ENCODE data around the gene PLA2G6. TPM values are rescaled to one million over a fixed set of nuclear protein-coding genes. Genes with fewer than 3 reads are reported as not detected.

Gene PLA2G6
- total RNA-seq, 2 donors from 2014 or later, result 24.1 to 38.5 TPM

DNA sequence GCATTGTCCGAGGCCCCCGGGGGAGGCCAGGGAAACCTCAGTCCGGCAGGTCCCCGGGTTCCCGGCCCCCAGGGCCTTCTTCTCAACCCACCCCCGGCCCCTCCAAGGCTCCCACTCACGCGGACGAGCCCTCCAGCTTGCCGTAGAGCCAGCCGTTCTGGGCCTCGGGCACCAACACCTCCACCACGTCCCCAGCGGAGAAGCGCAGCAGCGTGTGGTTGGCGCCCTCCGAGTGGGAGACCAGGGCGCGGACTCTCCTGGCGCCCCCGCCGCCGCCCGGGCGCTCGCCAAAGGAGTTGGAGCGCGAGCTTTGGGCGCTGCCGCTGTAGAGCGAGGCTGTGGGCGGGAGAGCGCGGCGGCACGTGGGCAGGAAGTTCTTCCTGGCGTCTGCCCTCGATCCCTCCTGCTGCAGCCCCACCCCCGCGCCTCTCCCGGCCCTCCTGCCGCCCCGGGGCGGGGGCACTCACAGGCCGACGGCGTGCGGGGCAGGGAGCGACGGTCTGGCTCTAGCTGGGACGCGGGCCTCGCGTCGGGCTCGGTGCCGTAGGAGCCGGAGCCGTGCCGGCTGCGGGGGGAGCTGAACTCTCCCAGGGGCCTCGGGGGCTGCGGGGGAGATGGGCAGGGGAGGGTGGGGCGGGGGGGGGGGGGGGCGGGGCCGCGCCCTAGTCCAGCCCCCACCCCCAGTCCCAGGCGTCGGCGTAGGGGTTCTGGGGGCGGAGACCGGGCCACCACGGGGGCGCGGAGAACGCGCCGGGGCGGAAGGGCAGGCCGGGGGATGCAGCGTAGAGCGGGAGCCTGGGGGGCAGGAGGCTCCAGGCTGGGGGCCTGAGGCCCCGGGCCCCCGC lies 92.8 kb downstream of the PLA2G6 start:
- H3K36me3 ChIP-seq, result no peaks in the 10 kb centered on the region
- intact Hi-C loops (cut with DNase I), result no loop called here

DNA sequence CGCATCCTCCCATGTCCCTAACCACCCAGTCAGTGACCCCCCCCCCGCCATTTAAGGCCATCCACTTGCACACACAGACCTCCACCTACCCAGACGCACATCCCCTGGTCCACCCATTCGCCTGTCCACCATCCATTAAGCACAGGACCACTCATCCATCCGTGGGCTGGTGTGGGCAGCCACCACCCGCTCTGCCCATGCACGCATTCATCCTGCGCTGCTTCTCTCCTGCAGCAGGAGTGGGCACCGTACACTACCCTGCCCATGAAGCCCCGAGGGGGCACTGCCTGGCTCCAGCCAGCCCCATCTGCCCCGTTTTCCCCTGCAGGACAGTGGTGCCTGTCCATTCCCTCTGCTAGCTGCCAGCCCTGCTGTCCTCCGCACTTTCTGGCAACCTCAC lies 93.8 kb downstream of the PLA2G6 start:
- Histone ChIP-seq H3K9ac (ENCODE audit: low read depth in 2 of 2, low read length in 2 of 2) (no peak overlapping the region), H3K4me3 (no peak overlapping the region), H3K27ac (no peak overlapping the region), H3K36me3 (no peaks in the 10 kb centered on the region), H3K4me1 (no peaks in the 10 kb centered on the region), H3K9me3 (no peaks in the 10 kb centered on the region), H3K27me3 (peaks cover under 1% of the 10 kb centered on the region)
- intact Hi-C loops (cut with DNase I), result no loop called here
- DNase-seq, result no peak
- TF ChIP-seq, protein P1, sequence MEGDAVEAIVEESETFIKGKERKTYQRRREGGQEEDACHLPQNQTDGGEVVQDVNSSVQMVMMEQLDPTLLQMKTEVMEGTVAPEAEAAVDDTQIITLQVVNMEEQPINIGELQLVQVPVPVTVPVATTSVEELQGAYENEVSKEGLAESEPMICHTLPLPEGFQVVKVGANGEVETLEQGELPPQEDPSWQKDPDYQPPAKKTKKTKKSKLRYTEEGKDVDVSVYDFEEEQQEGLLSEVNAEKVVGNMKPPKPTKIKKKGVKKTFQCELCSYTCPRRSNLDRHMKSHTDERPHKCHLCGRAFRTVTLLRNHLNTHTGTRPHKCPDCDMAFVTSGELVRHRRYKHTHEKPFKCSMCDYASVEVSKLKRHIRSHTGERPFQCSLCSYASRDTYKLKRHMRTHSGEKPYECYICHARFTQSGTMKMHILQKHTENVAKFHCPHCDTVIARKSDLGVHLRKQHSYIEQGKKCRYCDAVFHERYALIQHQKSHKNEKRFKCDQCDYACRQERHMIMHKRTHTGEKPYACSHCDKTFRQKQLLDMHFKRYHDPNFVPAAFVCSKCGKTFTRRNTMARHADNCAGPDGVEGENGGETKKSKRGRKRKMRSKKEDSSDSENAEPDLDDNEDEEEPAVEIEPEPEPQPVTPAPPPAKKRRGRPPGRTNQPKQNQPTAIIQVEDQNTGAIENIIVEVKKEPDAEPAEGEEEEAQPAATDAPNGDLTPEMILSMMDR (IDR thresholded peaks at IDR 0.05), result no peak

More for the DNA sequence above, 92.8 kb downstream of the PLA2G6 start:
- Histone ChIP-seq H3K4me3 (no peak overlapping the region), H3K9me3 (no peaks in the 10 kb centered on the region), H3K9ac (ENCODE audit: low read depth in 2 of 2, low read length in 2 of 2) (no peak overlapping the region), H3K4me1 (no peaks in the 10 kb centered on the region), H3K27ac (no peak overlapping the region), H3K27me3 (no peaks in the 10 kb centered on the region)
- TF ChIP-seq, protein P1 (IDR thresholded peaks at IDR 0.05), result no peak
- DNase-seq, result no peak

DNA sequence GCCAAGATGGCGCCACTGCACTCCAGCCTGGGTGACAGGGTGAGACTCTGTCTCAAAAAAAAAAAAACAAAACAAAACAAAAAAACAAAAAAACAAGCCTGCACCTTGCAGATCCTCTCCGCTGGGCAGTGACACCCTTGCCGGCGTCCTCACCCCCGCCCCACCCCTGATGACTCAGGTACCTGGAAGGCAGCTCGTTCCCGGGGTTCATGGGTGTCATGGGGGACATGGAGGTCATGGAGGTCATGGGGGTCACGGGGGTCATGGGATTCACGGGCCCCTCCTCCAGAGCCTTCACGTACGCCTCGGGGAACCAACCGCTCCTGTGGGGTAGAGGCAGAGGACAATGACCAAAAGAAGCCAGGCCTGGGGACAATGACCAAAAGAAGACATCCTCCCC lies 94.7 kb downstream of the PLA2G6 start:
- peaks cover 9% of the 10 kb centered on the region for H3K27me3 ChIP-seq
- no peak for DNase-seq
- intact Hi-C loops (cut with DNase I), result no loop called here

DNA sequence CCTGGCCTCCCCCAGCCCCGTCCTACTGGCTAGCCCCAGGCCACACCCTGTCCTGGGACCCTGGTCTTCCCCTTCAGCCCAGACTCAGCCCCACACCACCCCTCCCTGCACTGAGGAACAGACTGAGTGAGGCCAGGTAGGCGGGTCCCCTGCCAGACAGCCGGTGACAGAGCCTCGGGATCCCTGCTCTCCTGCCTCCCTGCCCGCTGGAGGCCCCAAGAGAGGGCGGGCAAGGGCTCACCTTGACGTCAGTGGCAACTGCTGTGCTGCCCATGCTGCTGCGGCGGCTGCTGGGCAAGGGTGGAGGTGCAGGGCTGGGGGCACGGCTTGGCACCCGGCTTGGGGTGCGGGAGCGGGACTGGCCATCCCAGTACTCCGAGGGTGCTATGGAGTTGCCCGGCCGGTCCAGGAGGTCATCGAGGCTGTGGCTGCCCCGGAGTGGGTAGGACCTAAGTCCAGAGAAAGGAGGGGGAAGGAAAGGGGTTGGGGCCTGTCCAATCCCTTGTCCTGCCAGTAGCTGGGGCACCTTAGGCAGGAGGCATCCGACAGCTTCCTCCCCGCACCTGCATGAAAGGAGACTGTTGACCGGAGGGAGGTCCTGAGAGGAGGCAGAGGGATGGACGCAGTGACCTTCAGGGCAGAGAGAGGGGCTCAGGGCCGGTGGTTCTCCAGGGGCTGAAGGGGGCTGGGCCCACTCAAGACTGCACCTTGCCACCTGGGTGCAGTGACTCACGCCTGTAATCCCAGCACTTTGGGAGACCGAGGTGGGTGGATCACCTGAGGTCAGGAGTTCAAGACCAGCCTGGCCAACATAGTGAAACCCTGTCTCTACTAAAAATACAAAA lies 95.4 kb downstream of the PLA2G6 start:
- Histone ChIP-seq H3K36me3 (no peaks in the 10 kb centered on the region), H3K27ac (no peak overlapping the region), H3K4me3 (no peak overlapping the region), H3K9ac (ENCODE audit: low read depth in 2 of 2, low read length in 2 of 2) (no peak overlapping the region), H3K9me3 (no peaks in the 10 kb centered on the region), H3K4me1 (peaks cover 6% of the 10 kb centered on the region), H3K27me3 (peaks cover 16% of the 10 kb centered on the region)
- TF ChIP-seq, protein P1 (IDR thresholded peaks at IDR 0.05), result no peak
- intact Hi-C loops (cut with DNase I), result no loop called here
- DNase-seq, result no peak

More for the DNA sequence above, 94.7 kb downstream of the PLA2G6 start:
- Histone ChIP-seq H3K9ac (ENCODE audit: low read depth in 2 of 2, low read length in 2 of 2) (no peak overlapping the region), H3K4me3 (no peak overlapping the region), H3K36me3 (no peaks in the 10 kb centered on the region), H3K4me1 (peaks cover under 1% of the 10 kb centered on the region), H3K27ac (no peak overlapping the region), H3K9me3 (no peaks in the 10 kb centered on the region)
- TF ChIP-seq, protein P1 (IDR thresholded peaks at IDR 0.05), result no peak

DNA sequence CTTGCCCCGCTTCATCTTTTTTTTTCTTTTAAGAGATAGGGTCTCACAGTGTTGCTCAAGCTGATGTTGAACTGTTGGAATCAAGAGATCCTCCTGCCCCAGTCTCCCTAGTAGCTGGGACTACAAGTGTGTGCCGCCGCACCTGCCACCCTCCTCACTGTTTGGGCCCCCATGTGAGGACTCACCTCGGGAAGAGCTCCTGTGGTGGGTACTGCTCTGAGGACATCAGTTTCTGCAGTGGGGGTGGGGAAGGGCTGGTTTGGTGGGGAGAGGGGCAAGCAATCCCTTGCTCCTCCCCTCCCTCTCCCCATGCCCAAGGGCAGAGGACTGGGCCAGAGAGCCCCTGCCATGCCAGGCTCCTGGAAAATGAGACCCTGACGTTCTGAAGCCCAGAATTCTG lies 96.1 kb downstream of the PLA2G6 start:
- intact Hi-C loops (cut with DNase I), result no loop called here
- TF ChIP-seq, protein P1 (IDR thresholded peaks at IDR 0.05), result no peak
- H3K36me3 ChIP-seq, result no peaks in the 10 kb centered on the region
- peaks cover 21% of the 10 kb centered on the region for H3K27me3 ChIP-seq
- H3K4me1 ChIP-seq, result peaks cover 6% of the 10 kb centered on the region
- no peak overlapping the region for H3K9ac ChIP-seq (ENCODE audit: low read depth in 2 of 2, low read length in 2 of 2)
- no peak for DNase-seq
- H3K9me3 ChIP-seq, result no peaks in the 10 kb centered on the region
- H3K27ac ChIP-seq, result no peak overlapping the region
- no peak overlapping the region for H3K4me3 ChIP-seq

Measured in colonic mucosa (tissue), 4 donors.